Measurements from ENCODE around the gene ZNF556. TPM values are rescaled to one million over a fixed set of nuclear protein-coding genes. Genes with fewer than 3 reads are reported as not detected.
"Not testable (repeated sequence)": the region's sequence is repeated elsewhere in the genome, so short reads cannot be mapped to it uniquely, and the experiment has no call there.

The ZNF556 gene
- total and polyA plus RNA-seq, 2 experiments from 2014 or later, result not detected

GRCh38 chr19:2866495-2867024, 575 bp upstream of the ZNF556 start:
- H3F3A ChIP-seq (ENCODE audit: insufficient read depth), result no peaks in the 10 kb centered on the region
- H3K27ac ChIP-seq, result no peak overlapping the region
- no peak overlapping the region for H3K4me2 ChIP-seq (ENCODE audit: unreplicated experiment)
- H3K27me3 ChIP-seq (replicated peaks; ENCODE audit: insufficient read depth), result no peaks in the 10 kb centered on the region
- no peak overlapping the region for H2AFZ ChIP-seq
- no peak overlapping the region for H3K9ac ChIP-seq
- no peak for DNase-seq
- in situ Hi-C loops (cut with MboI), result loop anchor here (25.0 kb wide), 1 partner anchor 204 kb away; no protein-coding TSS in a partner anchor
- no peaks in the 10 kb centered on the region for H4K20me1 ChIP-seq (ENCODE audit: insufficient read depth)
- no peaks in the 10 kb centered on the region for H3K9me3 ChIP-seq (ENCODE audit: low read depth)
- no peak overlapping the region for H3K4me3 ChIP-seq
- no peaks in the 10 kb centered on the region for H3K79me2 ChIP-seq (ENCODE audit: insufficient read depth)
- H3K36me3 ChIP-seq (ENCODE audit: low read depth), result no peaks in the 10 kb centered on the region
- 56 to 58% methylated on average over 8 of the region's 8 CpGs for WGBS, 2 experiments (ENCODE audit: low coverage in 1 of 2, low lambda C conversion rate in 2 of 2, missing lambda C conversion rate in 2 of 2)
- H3K4me1 ChIP-seq (ENCODE audit: insufficient read depth), result no peaks in the 10 kb centered on the region
- H3K9me2 ChIP-seq (ENCODE audit: insufficient read depth), result no peaks in the 10 kb centered on the region
- TF ChIP-seq EZH2phosphoT487 (IDR thresholded peaks at IDR 0.05; ENCODE audit: insufficient read depth, low read depth) (no peak), EZH2 (IDR thresholded peaks at IDR 0.05; ENCODE audit: insufficient read depth, poor library complexity, severe bottlenecking) (no peak)

- H3K4me1 ChIP-seq (ENCODE audit: insufficient read depth), result no peaks in the 10 kb centered on the region
- H4K20me1 ChIP-seq (ENCODE audit: insufficient read depth), result no peaks in the 10 kb centered on the region
- WGBS, 2 experiments (ENCODE audit: low coverage in 1 of 2, low lambda C conversion rate in 2 of 2, missing lambda C conversion rate in 2 of 2), result 70 to 76% methylated on average over 10 of the region's 10 CpGs
- no peak overlapping the region for H3K4me2 ChIP-seq (ENCODE audit: unreplicated experiment)
- H3K9ac ChIP-seq, result no peak overlapping the region
- no peaks in the 10 kb centered on the region for H3K36me3 ChIP-seq (ENCODE audit: low read depth)
- no peaks in the 10 kb centered on the region for H3K79me2 ChIP-seq (ENCODE audit: insufficient read depth)
- no peak for DNase-seq
- no peaks in the 10 kb centered on the region for H3K9me3 ChIP-seq (ENCODE audit: low read depth)
- TF ChIP-seq EZH2 (IDR thresholded peaks at IDR 0.05; ENCODE audit: insufficient read depth, poor library complexity, severe bottlenecking), result no peak
- no peak for TF ChIP-seq EZH2phosphoT487 (IDR thresholded peaks at IDR 0.05; ENCODE audit: insufficient read depth, low read depth)
- H3F3A ChIP-seq (ENCODE audit: insufficient read depth), result no peaks in the 10 kb centered on the region
- H3K4me3 ChIP-seq, result no peak overlapping the region
- H3K9me2 ChIP-seq (ENCODE audit: insufficient read depth), result no peaks in the 10 kb centered on the region
- H2AFZ ChIP-seq, result no peak overlapping the region
- H3K27me3 ChIP-seq (replicated peaks; ENCODE audit: insufficient read depth), result no peaks in the 10 kb centered on the region
- in situ Hi-C loops (cut with MboI), result loop anchor here (25.0 kb wide), 1 partner anchor 207 kb away; no protein-coding TSS in a partner anchor
- no peak overlapping the region for H3K27ac ChIP-seq
These were observed 2.5 kb downstream of the ZNF556 start for GRCh38 chr19:2869618-2870017.

- not testable (repeated sequence) for H3K4me2 ChIP-seq (ENCODE audit: unreplicated experiment); H3K27ac ChIP-seq; H4K20me1 ChIP-seq (ENCODE audit: insufficient read depth); H3F3A ChIP-seq (ENCODE audit: insufficient read depth); H3K79me2 ChIP-seq (ENCODE audit: insufficient read depth); H2AFZ ChIP-seq; H3K4me1 ChIP-seq (ENCODE audit: insufficient read depth); H3K36me3 ChIP-seq (ENCODE audit: low read depth); H3K27me3 ChIP-seq (replicated peaks; ENCODE audit: insufficient read depth); H3K9ac ChIP-seq; H3K4me3 ChIP-seq; H3K9me2 ChIP-seq (ENCODE audit: insufficient read depth); H3K9me3 ChIP-seq (ENCODE audit: low read depth)
- in situ Hi-C loops (cut with MboI), result loop anchor here (25.0 kb wide), 1 partner anchor 210 kb away; no protein-coding TSS in a partner anchor
- peak; percentile 31 for DNase-seq
- 10 to 13% methylated on average over 11 of the region's 11 CpGs for WGBS, 2 experiments (ENCODE audit: low coverage in 1 of 2, low lambda C conversion rate in 2 of 2, missing lambda C conversion rate in 2 of 2)
These were observed 5.0 kb downstream of the ZNF556 start for GRCh38 chr19:2872175-2872574.

- in situ Hi-C loops (cut with MboI), result no loop called here
- H3K27ac ChIP-seq, result no peak overlapping the region
- TF ChIP-seq EZH2phosphoT487 (IDR thresholded peaks at IDR 0.05; ENCODE audit: insufficient read depth, low read depth) (no peak), EZH2 (IDR thresholded peaks at IDR 0.05; ENCODE audit: insufficient read depth, poor library complexity, severe bottlenecking) (no peak)
These were observed 10.5 kb downstream of the ZNF556 start for GRCh38 chr19:2877398-2878331.

More at GRCh38 chr19:2877398-2878331, 10.5 kb downstream of the ZNF556 start:
- H3K9me2 ChIP-seq (ENCODE audit: insufficient read depth), result no peaks in the 10 kb centered on the region
- H4K20me1 ChIP-seq (ENCODE audit: insufficient read depth), result no peaks in the 10 kb centered on the region
- H3K4me1 ChIP-seq (ENCODE audit: insufficient read depth), result no peaks in the 10 kb centered on the region
- WGBS, 2 experiments (ENCODE audit: low coverage in 1 of 2, low lambda C conversion rate in 2 of 2, missing lambda C conversion rate in 2 of 2), result 69 to 73% methylated on average over 32 of the region's 32 CpGs
- no peak overlapping the region for H3K9ac ChIP-seq
- no peak for DNase-seq
- no peaks in the 10 kb centered on the region for H3K27me3 ChIP-seq (replicated peaks; ENCODE audit: insufficient read depth)
- no peaks in the 10 kb centered on the region for H3K79me2 ChIP-seq (ENCODE audit: insufficient read depth)
- no peak overlapping the region for H3K4me2 ChIP-seq (ENCODE audit: unreplicated experiment)
- no peaks in the 10 kb centered on the region for H3K9me3 ChIP-seq (ENCODE audit: low read depth)
- no peaks in the 10 kb centered on the region for H3F3A ChIP-seq (ENCODE audit: insufficient read depth)
- H3K36me3 ChIP-seq (ENCODE audit: low read depth), result no peaks in the 10 kb centered on the region
- H3K4me3 ChIP-seq, result no peak overlapping the region
- no peak overlapping the region for H2AFZ ChIP-seq

All from GM23248 (cell line).